Testis (tissue), 3 donors: ENCODE data around the gene FYN. TPM values are rescaled to one million over a fixed set of nuclear protein-coding genes. Genes with fewer than 3 reads are reported as not detected.

Experiments used
- DNase-seq: peaks from one replicate; pipeline ENCODE4 v3.0.0-alpha.2; 2019
- H3K27ac ChIP-seq, 2 donors: fragments of 200-600 bp; sonication (generic); one replicate each; pipeline ENCODE4 v1.5.1; 2019
- H3K27me3 ChIP-seq: fragments of 200-600 bp; sonication (generic); one replicate; pipeline ENCODE4 v1.5.1; 2019
- H3K36me3 ChIP-seq: fragments of 200-600 bp; sonication (generic); one replicate; pipeline ENCODE4 v1.5.1; 2017; ENCODE audit warnings: low read depth; ENCODE audit errors: missing control alignments
- H3K4me1 ChIP-seq: fragments of 200-600 bp; sonication (generic); one replicate; pipeline ENCODE4 v1.5.1; 2019
- H3K4me3 ChIP-seq, 2 donors: fragments of 200-600 bp; sonication (generic); one replicate each; pipeline ENCODE4 v1.5.1; 2017 to 2019
- H3K9me3 ChIP-seq: fragments of 200-600 bp; sonication (generic); one replicate; pipeline ENCODE4 v1.5.1; 2017
- POLR2A ChIP-seq: fragments of 450-650 bp; IDR thresholded peaks from one replicate; pipeline ENCODE4 v1.6.1; 2017; ENCODE audit warnings: antibody characterized with exemption, mild to moderate bottlenecking, moderate library complexity
- WGBS, 2 donors: methylation state at CpG; one replicate each; pipeline ENCODE4 v1.1.5; 2018; 5-methylcytosine and 5-hydroxymethylcytosine counted together
- intact Hi-C: fragments of 100-400 bp; cut with DNase I; formaldehyde crosslinking; loops from one replicate; pipeline ENCODE4 v1.15.1; 2023; ENCODE audit warnings: low total_unique reads
- polyA plus RNA-seq: library from polyadenylated mRNA; stranded (reverse); fragments of 350-450 nt; fragmentation: Illumina TruSeq; extraction: RNeasy Lipid Tissue Mini Kit (QIAGEN cat#74804); gene quantifications from one replicate; pipeline ENCODE4 v1.2.3, GENCODE V29; 2014; ENCODE audit warnings: low read depth, low replicate concordance; ENCODE audit not compliant: insufficient read depth
- total RNA-seq, 2 donors: library from RNA; depleted of rRNA; stranded (reverse); fragments of >200 nt; gene quantifications; one replicate each; pipeline ENCODE4 v1.2.3, GENCODE V29; 2016
- TF ChIP-seq, protein P1 (sequence below), 3 experiments: fragments of 450-650 bp in 2 of 3; fragments of 200-600 bp in 1 of 3; sonication (generic) in 1 of 3; IDR thresholded peaks; one replicate each; pipeline ENCODE4 v1.5.1; 2016 to 2019; ENCODE audit warnings: antibody characterized with exemption in 3 of 3, mild to moderate bottlenecking in 2 of 3, moderate library complexity in 1 of 3

The FYN gene
- total and polyA plus RNA-seq, 3 donors from 2014 or later = 74.0 to 145 (median 104) TPM

- DNase-seq = no peak
- Histone ChIP-seq H3K27me3 (no peaks in the 10 kb centered on the region), H3K9me3 (no peaks in the 10 kb centered on the region), H3K27ac (no peak overlapping the region), H3K4me3 (no peak overlapping the region), H3K36me3 (no peaks in the 10 kb centered on the region), H3K4me1 (no peaks in the 10 kb centered on the region)
- intact Hi-C loops = no loop called here
- TF ChIP-seq, protein P1, sequence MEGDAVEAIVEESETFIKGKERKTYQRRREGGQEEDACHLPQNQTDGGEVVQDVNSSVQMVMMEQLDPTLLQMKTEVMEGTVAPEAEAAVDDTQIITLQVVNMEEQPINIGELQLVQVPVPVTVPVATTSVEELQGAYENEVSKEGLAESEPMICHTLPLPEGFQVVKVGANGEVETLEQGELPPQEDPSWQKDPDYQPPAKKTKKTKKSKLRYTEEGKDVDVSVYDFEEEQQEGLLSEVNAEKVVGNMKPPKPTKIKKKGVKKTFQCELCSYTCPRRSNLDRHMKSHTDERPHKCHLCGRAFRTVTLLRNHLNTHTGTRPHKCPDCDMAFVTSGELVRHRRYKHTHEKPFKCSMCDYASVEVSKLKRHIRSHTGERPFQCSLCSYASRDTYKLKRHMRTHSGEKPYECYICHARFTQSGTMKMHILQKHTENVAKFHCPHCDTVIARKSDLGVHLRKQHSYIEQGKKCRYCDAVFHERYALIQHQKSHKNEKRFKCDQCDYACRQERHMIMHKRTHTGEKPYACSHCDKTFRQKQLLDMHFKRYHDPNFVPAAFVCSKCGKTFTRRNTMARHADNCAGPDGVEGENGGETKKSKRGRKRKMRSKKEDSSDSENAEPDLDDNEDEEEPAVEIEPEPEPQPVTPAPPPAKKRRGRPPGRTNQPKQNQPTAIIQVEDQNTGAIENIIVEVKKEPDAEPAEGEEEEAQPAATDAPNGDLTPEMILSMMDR (IDR thresholded peaks at IDR 0.05) = no peak
- no peak for TF ChIP-seq POLR2A
Observed at GRCh38 chr6:111696814-111697213, 176.4 kb downstream of the FYN start.

DNA sequence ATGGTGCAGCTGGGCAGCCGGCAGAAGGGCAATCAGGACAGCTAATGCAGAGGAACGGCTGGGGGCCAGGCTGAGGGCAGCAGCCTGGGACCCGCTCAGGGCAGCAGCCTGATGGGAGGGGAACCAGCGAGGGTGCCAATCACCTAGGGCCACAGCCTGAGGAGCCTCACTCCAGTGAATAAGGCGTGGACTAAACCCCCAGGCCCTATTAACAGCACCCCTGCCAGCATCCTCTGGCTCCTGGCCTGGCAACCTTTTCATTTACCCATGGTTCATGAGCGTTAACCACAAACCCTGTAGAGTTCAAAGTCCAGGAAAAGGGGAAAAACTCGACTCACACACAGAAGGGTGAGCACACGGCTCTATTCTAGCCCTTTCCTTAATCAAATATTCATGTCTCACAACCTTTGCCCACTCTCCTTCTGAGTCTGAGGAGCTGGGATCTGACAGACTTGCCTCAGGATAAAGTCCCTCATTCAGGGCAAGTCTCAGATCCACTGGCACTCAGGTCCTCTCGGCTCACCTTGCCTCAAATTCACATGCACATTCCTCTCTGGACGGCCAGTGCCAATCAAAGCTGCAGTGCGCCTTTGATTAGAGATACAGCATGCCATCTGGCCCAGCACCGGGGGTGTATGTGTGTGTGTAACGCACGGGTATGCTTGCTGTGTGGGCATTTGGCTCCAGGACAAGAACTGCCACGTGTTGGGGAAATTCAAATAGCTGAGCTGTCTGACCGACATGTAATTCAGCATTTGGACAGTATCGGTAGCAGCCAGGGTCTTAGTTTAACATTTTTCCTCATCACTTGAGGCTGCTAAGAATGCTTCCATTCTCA lies 180.7 kb downstream of the FYN start:
- no peak for DNase-seq
- no peaks in the 10 kb centered on the region for H3K4me1 ChIP-seq
- 77 to 82% methylated on average over 13 to 17 of the region's 17 CpGs for WGBS, 2 donors
- no peaks in the 10 kb centered on the region for H3K9me3 ChIP-seq
- H3K36me3 ChIP-seq = no peaks in the 10 kb centered on the region
- intact Hi-C loops = no loop called here
- H3K4me3 ChIP-seq = no peak overlapping the region
- TF ChIP-seq, protein P1 (IDR thresholded peaks at IDR 0.05) = no peak
- no peak for TF ChIP-seq POLR2A
- no peak overlapping the region for H3K27ac ChIP-seq
- H3K27me3 ChIP-seq = no peaks in the 10 kb centered on the region

DNA sequence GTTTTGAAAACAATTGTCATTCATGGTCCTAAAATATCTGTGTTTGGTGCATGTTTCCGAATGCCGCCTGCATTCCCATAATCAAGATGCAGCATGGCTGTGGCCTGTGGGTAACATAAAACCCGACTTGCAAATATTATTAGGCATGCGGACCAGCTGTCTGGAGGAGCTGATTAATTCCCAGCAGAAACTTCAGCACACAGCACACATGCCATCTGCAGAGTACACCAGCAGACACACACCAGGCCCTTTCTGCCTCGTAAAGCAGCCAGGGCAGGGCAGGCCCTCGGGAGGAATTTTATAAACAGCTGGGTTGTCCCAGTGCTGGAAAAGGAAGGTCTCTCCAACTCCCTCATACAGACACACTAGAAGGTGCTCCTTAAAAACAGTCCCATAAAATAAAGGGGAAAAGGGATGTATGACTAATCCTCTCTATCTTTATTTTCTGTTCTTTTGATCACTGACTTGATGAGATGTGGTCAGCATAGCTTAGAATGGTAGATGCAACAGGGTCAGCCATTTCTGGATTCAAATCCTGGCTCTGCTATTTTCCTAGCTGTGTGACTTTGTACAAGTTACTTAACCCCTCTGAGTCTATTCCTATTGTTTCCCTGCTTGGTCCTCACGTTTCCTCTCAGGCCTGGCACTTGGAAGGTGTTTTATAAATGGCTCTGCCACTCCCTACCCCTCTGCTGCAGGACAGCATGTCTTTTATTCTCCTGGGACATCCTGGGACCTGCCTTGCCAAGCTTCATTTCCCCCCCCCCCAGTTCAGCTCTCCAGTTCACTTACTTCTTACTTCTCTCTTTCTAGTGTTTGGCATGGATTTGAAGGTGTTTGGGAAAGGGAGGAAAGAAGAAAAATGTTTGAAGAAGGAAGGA lies 181.7 kb downstream of the FYN start:
- Histone ChIP-seq H3K27me3 (no peaks in the 10 kb centered on the region), H3K27ac (no peak overlapping the region), H3K36me3 (no peaks in the 10 kb centered on the region), H3K9me3 (no peaks in the 10 kb centered on the region), H3K4me1 (no peaks in the 10 kb centered on the region), H3K4me3 (no peak overlapping the region)
- intact Hi-C loops = no loop called here
- DNase-seq = no peak
- TF ChIP-seq, protein P1 (IDR thresholded peaks at IDR 0.05) = no peak
- TF ChIP-seq POLR2A = no peak
- WGBS, 2 donors = 69 to 81% methylated on average over 7 of the region's 7 CpGs

DNA sequence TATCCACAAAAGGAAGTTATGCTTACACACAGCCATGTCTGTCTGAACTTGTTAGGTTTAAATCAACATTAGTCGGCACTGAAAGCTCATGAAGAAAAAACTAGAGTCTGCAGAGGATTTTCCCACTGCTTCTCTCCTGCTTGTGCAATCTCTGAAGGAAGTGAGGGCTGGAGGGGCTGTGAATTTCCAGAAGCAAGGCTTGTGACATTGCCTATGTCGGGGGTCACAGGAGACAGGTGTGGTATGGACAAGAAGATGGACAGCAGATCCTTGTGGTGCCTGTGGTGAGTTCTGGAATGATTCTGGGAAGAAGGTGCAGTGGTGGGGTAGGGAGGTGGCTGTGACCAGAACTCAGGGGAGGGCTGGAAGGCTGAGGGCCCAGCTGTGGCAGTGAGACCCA lies 183.3 kb downstream of the FYN start:
- no peaks in the 10 kb centered on the region for H3K36me3 ChIP-seq
- no peak overlapping the region for H3K27ac ChIP-seq
- intact Hi-C loops = no loop called here

More for the DNA sequence above, 183.3 kb downstream of the FYN start:
- H3K9me3 ChIP-seq = no peaks in the 10 kb centered on the region
- no peaks in the 10 kb centered on the region for H3K4me1 ChIP-seq
- H3K27me3 ChIP-seq = no peaks in the 10 kb centered on the region
- no peak for TF ChIP-seq POLR2A
- TF ChIP-seq, protein P1 (IDR thresholded peaks at IDR 0.05) = no peak
- 79 to 90% methylated on average over 2 of the region's 2 CpGs for WGBS, 2 donors
- DNase-seq = no peak
- H3K4me3 ChIP-seq = no peak overlapping the region
